PC-3 (cell line): ENCODE results near the gene SPATA31A3. TPM values are rescaled to one million over a fixed set of nuclear protein-coding genes. Genes with fewer than 3 reads are reported as not detected.
"Not testable (repeated sequence)": the region's sequence is repeated elsewhere in the genome, so short reads cannot be mapped to it uniquely, and the experiment has no call there.

Experiments
- ATAC-seq: fragments of 200-7000 bp; cut with Tn5 transposase; 2 replicates; pipeline ENCODE4 v1.9.1; 2020; ENCODE audit warnings: mild to moderate bottlenecking, moderate library complexity
- Bru-seq: library from RNA; stranded (reverse); fragments of 400-500 nt; gene quantifications from one replicate; lab custom pipeline; 2021; lab: Mats Ljungman, UMichigan
- BruChase-seq, 2 experiments: library from RNA; stranded (reverse); fragments of 400-500 nt; gene quantifications; one replicate each; lab custom pipeline; 2021; lab: Mats Ljungman, UMichigan
- BruUV-seq: library from RNA; stranded (reverse); fragments of 400-500 nt; replicated peaks from 2 replicates; lab custom pipeline; 2021; lab: Mats Ljungman, UMichigan
- CTCF ChIA-PET: fragments of 300-600 bp; sonication (Branson Sonifier 250); formaldehyde crosslinking; loops from one replicate; lab custom pipeline; 2022; ENCODE audit warnings: antibody characterized with exemption; lab: Charles Lee
- POLR2A ChIA-PET: fragments of 300-600 bp; sonication (Branson Sonifier 250); formaldehyde crosslinking; loops from one replicate; lab custom pipeline; 2022; ENCODE audit warnings: antibody characterized with exemption; ENCODE audit not compliant: unreplicated experiment; lab: Charles Lee
- DNase-seq: peaks from one replicate; pipeline ENCODE4 v3.0.0-alpha.2; 2015
- H2AFZ ChIP-seq: fragments of 300-600 bp; sonication (generic); 2 replicates; pipeline ENCODE4 v1.6.0; 2016; ENCODE audit warnings: antibody characterized with exemption, low read length
- H3F3A ChIP-seq: fragments of 300-600 bp; sonication (generic); one replicate; pipeline ENCODE4 v1.6.0; 2017; ENCODE audit warnings: antibody characterized with exemption, low read length, control low read depth, mild to moderate bottlenecking; ENCODE audit not compliant: unreplicated experiment
- H3K27ac ChIP-seq: fragments of 300-600 bp; sonication (generic); 2 replicates; pipeline ENCODE4 v1.5.1; 2016; ENCODE audit warnings: mild to moderate bottlenecking, low read length
- H3K27me3 ChIP-seq: fragments of 300-600 bp; sonication (generic); 2 replicates; pipeline ENCODE4 v1.6.1; 2016; ENCODE audit warnings: low read length, mixed read lengths
- H3K36me3 ChIP-seq: fragments of 300-600 bp; sonication (generic); 2 replicates; pipeline ENCODE4 v1.6.1; 2016; ENCODE audit warnings: low read depth, mixed run types, low read length, mixed read lengths
- H3K4me1 ChIP-seq: fragments of 300-600 bp; sonication (generic); 2 replicates; pipeline ENCODE4 v1.5.1; 2016; ENCODE audit warnings: low read length; ENCODE audit not compliant: insufficient read depth
- H3K4me2 ChIP-seq: fragments of 300-600 bp; sonication (generic); 2 replicates; pipeline ENCODE4 v1.6.0; 2016; ENCODE audit warnings: low read length
- H3K4me3 ChIP-seq: fragments of 300-600 bp; sonication (generic); 2 replicates; pipeline ENCODE4 v1.5.1; 2016; ENCODE audit warnings: mild to moderate bottlenecking, low read length, mixed read lengths
- H3K79me2 ChIP-seq: fragments of 300-600 bp; sonication (generic); 2 replicates; pipeline ENCODE4 v1.6.1; 2017; ENCODE audit warnings: low read length, mixed read lengths
- H3K9ac ChIP-seq: fragments of 300-600 bp; sonication (generic); 2 replicates; pipeline ENCODE4 v1.6.0; 2016; ENCODE audit warnings: mild to moderate bottlenecking, low read length
- H3K9me2 ChIP-seq: fragments of 300-600 bp; sonication (generic); replicated peaks from 2 replicates; pipeline ENCODE4 v1.6.1; 2016; ENCODE audit warnings: mixed run types, low read length, mixed read lengths
- H3K9me3 ChIP-seq: fragments of 300-600 bp; sonication (generic); 2 replicates; pipeline ENCODE4 v1.6.1; 2016; ENCODE audit warnings: low read length, mixed read lengths
- H4K20me1 ChIP-seq: fragments of 300-600 bp; sonication (generic); 2 replicates; pipeline ENCODE4 v1.6.1; 2016; ENCODE audit warnings: low read length, mixed read lengths
- intact Hi-C: fragments of 100-400 bp; cut with micrococcal nuclease; formaldehyde crosslinking; loops from 2 replicates; pipeline ENCODE4 v1.9.0; 2023
- long read RNA-seq: library from polyadenylated mRNA; unstranded; transcript quantifications from one replicate; pipeline ENCODE4 v2.0.0, GENCODE V29; 2021; ENCODE audit not compliant: unreplicated experiment
- total RNA-seq: library from RNA; depleted of rRNA; stranded (reverse); fragments of >200 nt; gene quantifications from 2 replicates; pipeline ENCODE4 v1.2.3, GENCODE V29; 2014; rRNA removed

The SPATA31A3 gene
- total RNA-seq: not detected in 2 replicates
- not detected for Bru-seq, nascent RNA
- BruChase-seq, experiment 1, labeled RNA remaining after a 6-hour chase: not detected
- BruChase-seq, experiment 2, labeled RNA remaining after a 2-hour chase: not detected
- long read RNA-seq: 0 reads

GRCh38 chr9:66992450-66992849, at the start of gene SPATA31A3:
TSS of gene SPATA31A3 (minus strand) at chr9:66992550. CDS start at chr9:66992521, 29 bp downstream.
- intact Hi-C loops, H3F3A ChIP-seq, H3K36me3 ChIP-seq, ATAC-seq, H3K9ac ChIP-seq, H3K27ac ChIP-seq, H3K27me3 ChIP-seq, H3K4me1 ChIP-seq, H4K20me1 ChIP-seq, CTCF ChIA-PET, BruUV-seq, H3K4me2 ChIP-seq, H3K79me2 ChIP-seq, DNase-seq, H3K9me2 ChIP-seq, POLR2A ChIA-PET, H3K4me3 ChIP-seq, H2AFZ ChIP-seq, H3K9me3 ChIP-seq: not testable (repeated sequence)

- DNase-seq: peak; percentile 17
- H3K9ac ChIP-seq, H3K79me2 ChIP-seq, H3K9me2 ChIP-seq, H3K27me3 ChIP-seq, H3K36me3 ChIP-seq, H4K20me1 ChIP-seq, CTCF ChIA-PET, H3F3A ChIP-seq, H3K9me3 ChIP-seq, H3K27ac ChIP-seq, H2AFZ ChIP-seq, H3K4me1 ChIP-seq, intact Hi-C loops, H3K4me3 ChIP-seq, POLR2A ChIA-PET, ATAC-seq, H3K4me2 ChIP-seq, BruUV-seq: not testable (repeated sequence)
Measured at GRCh38 chr9:66952576-66952975, 39.8 kb downstream of the SPATA31A3 start.

- H3K9ac ChIP-seq, DNase-seq, BruUV-seq, H3K27me3 ChIP-seq, H3K27ac ChIP-seq, POLR2A ChIA-PET, H3K4me1 ChIP-seq, H4K20me1 ChIP-seq, H3K9me2 ChIP-seq, intact Hi-C loops, CTCF ChIA-PET, H3K9me3 ChIP-seq, H2AFZ ChIP-seq, H3K4me2 ChIP-seq, H3K79me2 ChIP-seq, H3F3A ChIP-seq, H3K36me3 ChIP-seq, ATAC-seq, H3K4me3 ChIP-seq: not testable (repeated sequence)
Measured at GRCh38 chr9:66942400-66943155, 49.8 kb downstream of the SPATA31A3 start.

- H3K4me3 ChIP-seq, intact Hi-C loops, H3K4me2 ChIP-seq, POLR2A ChIA-PET, H3K9ac ChIP-seq, ATAC-seq, H3K27ac ChIP-seq, H3K9me3 ChIP-seq, H2AFZ ChIP-seq, H3K9me2 ChIP-seq, BruUV-seq, H4K20me1 ChIP-seq, H3K36me3 ChIP-seq, H3K27me3 ChIP-seq, H3K79me2 ChIP-seq, CTCF ChIA-PET, H3F3A ChIP-seq, H3K4me1 ChIP-seq, DNase-seq: not testable (repeated sequence)
Measured at GRCh38 chr9:66939878-66940830, 52.2 kb downstream of the SPATA31A3 start.

GRCh38 chr9:66938322-66938721, 54.0 kb downstream of the SPATA31A3 start:
- POLR2A ChIA-PET, H3K4me1 ChIP-seq: not testable (repeated sequence)

GRCh38 chr9:66937662-66938061, 54.7 kb downstream of the SPATA31A3 start:
- CTCF ChIA-PET, ATAC-seq, H3K4me3 ChIP-seq, H3K4me2 ChIP-seq, H3K27ac ChIP-seq, DNase-seq, intact Hi-C loops, H4K20me1 ChIP-seq, POLR2A ChIA-PET, H3K9me2 ChIP-seq, BruUV-seq, H3F3A ChIP-seq, H3K9me3 ChIP-seq, H3K27me3 ChIP-seq, H3K4me1 ChIP-seq, H2AFZ ChIP-seq, H3K9ac ChIP-seq, H3K79me2 ChIP-seq, H3K36me3 ChIP-seq: not testable (repeated sequence)

More at GRCh38 chr9:66938322-66938721, 54.0 kb downstream of the SPATA31A3 start:
- H3K4me3 ChIP-seq, H3K9me3 ChIP-seq, DNase-seq, H3K9ac ChIP-seq, intact Hi-C loops, H3F3A ChIP-seq, H3K4me2 ChIP-seq, H3K27ac ChIP-seq, H3K27me3 ChIP-seq, H3K36me3 ChIP-seq, H2AFZ ChIP-seq, CTCF ChIA-PET, H4K20me1 ChIP-seq, H3K79me2 ChIP-seq, H3K9me2 ChIP-seq, BruUV-seq, ATAC-seq: not testable (repeated sequence)
